Astrocyte of the cerebellum (primary cell): ENCODE measurements around the gene EXOC5.

Source experiments
- DNase-seq: peaks from one replicate; pipeline ENCODE4 v3.0.0-alpha.2; 2011; ENCODE audit warnings: low read depth
- H3K4me3 ChIP-seq: 2 replicates; pipeline ENCODE4 v1.5.1; 2011; ENCODE audit warnings: mild to moderate bottlenecking, low read depth, low read length, moderate library complexity
- CTCF ChIP-seq: IDR thresholded peaks from 2 replicates; pipeline ENCODE4 v1.5.1; 2012; ENCODE audit warnings: low read length, low read depth, moderate library complexity, mild to moderate bottlenecking; ENCODE audit errors: missing control alignments
- in situ Hi-C: cut with HindIII; loops from 2 replicates; pipeline ENCODE4 v1.10.0; 2017; ENCODE audit warnings: low sequenced_read_pairs

Gene EXOC5

GRCh38 chr14:57277062-57277461 lies 8.4 kb upstream of the EXOC5 start:
- no peak for TF ChIP-seq CTCF
- H3K4me3 ChIP-seq, result no peak overlapping the region
- in situ Hi-C loops, result no loop called here
- DNase-seq, result no peak

- no peak for DNase-seq
- in situ Hi-C loops, result no loop called here
- H3K4me3 ChIP-seq, result no peak overlapping the region
- TF ChIP-seq CTCF, result no peak
Measured at GRCh38 chr14:57275023-57275664, 6.4 kb upstream of the EXOC5 start.

GRCh38 chr14:57274551-57274950 lies 5.8 kb upstream of the EXOC5 start:
- no peak for TF ChIP-seq CTCF
- in situ Hi-C loops, result no loop called here
- no peak for DNase-seq
- no peak overlapping the region for H3K4me3 ChIP-seq

GRCh38 chr14:57273236-57273635 lies 4.5 kb upstream of the EXOC5 start:
- in situ Hi-C loops, result no loop called here
- no peak for DNase-seq
- no peak for TF ChIP-seq CTCF
- H3K4me3 ChIP-seq, result no peak overlapping the region

- DNase-seq, result no peak
- in situ Hi-C loops, result no loop called here
- TF ChIP-seq CTCF, result no peak
- no peak overlapping the region for H3K4me3 ChIP-seq
Measured at GRCh38 chr14:57266065-57266464, 2.6 kb downstream of the EXOC5 start.

GRCh38 chr14:57262117-57262516 lies 6.6 kb downstream of the EXOC5 start:
- in situ Hi-C loops, result no loop called here

More at GRCh38 chr14:57262117-57262516, 6.6 kb downstream of the EXOC5 start:
- DNase-seq, result no peak
- TF ChIP-seq CTCF, result no peak
- H3K4me3 ChIP-seq, result no peak overlapping the region
